Measurements from ENCODE around the gene FAM20C.
A peak's percentile ranks its signal among the peaks of the same experiment; 100 is the strongest.
"Not testable (repeated sequence)": the region's sequence is repeated elsewhere in the genome, so short reads cannot be mapped to it uniquely, and the experiment has no call there.

Gene FAM20C

DNA sequence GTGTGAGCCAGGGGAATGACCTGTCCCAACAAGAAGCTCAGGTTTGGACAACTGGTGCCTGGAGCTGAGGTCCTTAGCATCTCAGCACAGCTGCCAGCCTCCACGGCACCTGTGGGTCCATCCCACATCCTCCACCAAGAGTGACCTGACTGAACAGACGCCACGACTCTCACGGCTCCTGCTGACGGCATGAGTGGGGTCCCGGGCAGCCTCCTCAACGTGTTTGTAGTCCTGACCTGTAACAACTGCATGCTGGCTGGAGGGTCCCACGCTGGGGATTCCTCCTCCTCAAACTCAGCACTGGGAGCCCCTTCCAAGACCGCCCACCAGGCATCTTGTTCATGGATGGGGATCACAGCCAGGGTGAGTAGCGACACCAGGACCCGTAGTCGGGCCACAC, 36.2 kb downstream of the FAM20C start:
- DNase-seq (ENCODE audit: low spot score), result no peak

DNA sequence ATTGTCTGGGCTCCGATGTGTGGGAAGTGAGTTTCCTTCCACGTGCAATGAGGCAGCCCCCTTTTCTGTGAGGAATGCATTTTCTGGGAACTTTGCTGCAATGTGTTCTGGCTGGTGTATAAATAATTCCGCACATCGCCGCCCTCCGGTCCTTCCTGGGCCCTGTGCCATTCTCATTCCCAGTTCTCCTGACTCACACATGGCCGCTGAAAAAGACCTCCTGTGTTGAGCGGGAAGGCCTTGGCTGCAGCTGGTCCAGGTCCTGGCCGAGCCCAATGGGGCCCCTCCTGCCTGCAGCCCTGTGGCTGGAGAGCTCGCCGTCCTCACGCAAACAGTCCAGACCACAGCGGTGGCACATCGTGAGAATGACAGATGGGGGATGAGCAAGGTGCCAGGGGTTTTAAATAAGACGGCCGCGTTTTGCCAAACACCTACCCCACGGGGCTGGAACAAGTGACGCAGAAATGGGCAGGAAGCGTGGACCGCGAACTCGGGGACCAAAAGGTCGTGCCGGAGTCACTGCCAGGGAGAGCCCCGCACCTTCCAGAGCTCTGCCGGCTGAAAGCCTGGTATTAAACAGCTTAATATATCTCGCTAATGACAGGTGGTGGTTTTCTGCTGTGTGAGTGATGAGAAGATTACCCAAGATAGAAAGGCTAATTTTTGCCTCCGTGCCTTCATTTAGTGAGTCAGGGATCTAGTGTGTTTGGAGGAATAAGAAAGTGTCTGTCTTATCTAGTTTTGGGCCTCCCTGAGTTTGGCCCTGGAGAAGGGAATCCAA, 37.0 kb downstream of the FAM20C start:
- DNase-seq (ENCODE audit: low spot score), result no peak

DNA sequence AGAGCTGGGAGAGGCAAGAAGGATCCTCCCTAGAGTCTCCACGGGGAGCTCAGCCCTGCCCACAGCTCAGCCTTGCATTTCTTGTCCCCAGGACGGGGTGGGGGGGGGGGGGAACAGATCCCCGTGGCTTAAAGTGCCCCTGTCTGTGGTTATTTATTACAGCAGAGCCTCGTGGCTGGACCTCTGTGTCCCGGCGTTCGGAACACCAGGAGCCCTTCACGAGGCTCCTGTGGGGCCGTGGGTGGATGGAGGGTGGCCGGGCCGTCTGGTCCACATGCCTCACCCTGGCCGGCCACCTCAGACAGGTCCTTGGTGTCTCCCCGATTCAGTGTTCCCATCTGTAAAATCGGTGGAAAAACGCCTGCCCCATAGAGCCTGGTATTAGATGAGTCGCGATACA, 37.9 kb downstream of the FAM20C start:
- DNase-seq (ENCODE audit: low spot score), result no peak

DNA sequence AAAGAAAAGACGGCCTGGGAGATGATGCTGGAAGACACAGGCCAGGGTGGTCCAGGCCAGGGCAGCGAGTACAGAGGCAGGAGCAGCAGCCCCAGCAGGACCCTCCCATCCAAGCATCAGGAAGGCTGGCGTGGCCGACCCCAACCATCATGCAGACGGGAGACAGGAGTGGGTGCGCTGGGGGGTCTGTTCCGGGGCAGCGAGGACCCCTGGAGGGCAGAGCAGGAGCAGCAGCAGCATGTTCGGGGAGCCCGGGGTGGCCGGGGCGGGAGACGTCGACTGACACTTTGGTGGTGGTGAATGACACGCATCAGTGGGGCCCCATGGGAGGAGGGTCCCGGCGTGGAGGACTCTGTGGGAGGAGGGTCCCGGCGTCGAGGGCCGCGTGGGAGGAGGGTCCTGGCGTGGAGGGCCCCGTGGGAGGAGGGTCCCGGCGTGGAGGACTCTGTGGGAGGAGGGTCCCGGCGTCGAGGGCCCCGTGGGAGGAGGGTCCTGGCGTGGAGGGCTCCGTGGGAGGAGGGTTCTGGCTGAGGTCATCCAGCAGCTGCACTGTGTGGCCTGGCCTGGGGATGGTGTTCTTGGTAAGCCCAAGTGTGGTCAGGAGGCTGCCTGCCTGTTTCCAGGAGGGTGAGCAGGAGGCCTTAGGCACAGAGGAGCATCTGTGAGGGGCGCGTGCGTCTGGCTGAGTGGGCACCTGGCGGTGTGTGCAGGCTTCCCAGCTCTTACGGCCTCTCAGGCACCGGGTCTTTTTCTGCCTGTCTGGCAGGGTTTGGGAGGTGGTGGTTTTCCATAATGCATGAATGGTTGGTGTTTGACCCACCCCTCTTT, 38.9 kb downstream of the FAM20C start:
- no peak for DNase-seq (ENCODE audit: low spot score)

DNA sequence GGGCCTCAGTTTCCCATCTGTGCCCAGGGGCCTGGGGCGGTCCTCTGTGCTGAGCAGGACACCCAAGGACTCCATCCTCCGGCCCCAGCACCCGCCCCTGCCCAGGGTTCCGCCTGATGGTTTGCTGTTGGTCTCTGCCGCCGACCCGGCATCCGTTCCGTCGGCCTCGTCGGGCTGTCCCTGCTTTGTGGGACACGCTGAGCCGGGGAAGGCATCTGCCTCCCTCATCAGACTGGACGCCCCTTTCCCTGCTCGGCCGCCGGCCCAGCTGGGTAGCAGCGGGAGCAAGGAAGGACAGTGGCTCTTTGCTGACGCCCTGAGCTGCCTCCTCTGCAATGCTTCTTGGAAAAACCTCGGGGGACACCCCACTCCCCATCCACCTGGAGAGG, 39.5 kb downstream of the FAM20C start:
- DNase-seq (ENCODE audit: low spot score), result no peak

DNA sequence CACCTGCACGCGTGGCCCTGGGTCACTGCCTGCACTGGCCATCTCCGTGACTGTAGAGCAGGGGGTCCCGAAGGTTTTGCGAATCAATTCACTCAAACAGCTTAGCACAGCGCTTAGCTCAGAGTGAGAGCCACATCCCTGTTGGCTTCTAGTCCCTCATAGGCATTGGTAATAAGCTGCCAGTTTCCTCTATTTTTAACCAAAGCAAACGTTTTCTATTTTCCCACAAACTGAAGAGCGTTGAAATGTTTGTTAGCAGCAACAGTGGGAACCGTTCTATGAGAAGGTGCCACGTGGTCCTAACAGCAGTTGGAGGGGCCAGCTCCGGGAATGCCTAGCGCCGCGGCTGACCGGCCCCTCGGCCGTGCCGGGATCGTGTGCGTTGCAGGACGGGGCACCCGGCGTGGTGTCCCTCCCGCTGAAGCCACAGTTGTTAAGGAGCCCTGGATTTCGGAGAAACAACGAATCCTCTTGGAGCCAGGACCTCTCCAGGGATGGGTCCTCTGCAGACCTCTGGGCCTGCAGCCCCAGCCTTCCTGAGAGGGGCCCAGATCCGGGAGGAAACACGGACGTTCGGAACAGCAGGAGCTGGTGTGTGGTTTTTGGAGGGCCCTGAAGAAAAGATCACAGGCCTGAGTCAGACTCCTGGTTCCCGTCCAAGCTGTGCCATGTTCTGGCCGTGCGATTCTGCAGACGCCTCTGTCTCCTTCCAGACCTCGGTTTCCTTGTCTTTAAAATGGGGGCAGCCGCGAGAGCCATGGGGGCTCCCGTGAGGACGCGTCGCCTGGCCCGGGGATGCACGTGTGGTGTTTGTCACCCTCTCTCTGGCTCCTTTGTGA, 40.3 kb downstream of the FAM20C start:
- no peak for DNase-seq (ENCODE audit: low spot score)

DNA sequence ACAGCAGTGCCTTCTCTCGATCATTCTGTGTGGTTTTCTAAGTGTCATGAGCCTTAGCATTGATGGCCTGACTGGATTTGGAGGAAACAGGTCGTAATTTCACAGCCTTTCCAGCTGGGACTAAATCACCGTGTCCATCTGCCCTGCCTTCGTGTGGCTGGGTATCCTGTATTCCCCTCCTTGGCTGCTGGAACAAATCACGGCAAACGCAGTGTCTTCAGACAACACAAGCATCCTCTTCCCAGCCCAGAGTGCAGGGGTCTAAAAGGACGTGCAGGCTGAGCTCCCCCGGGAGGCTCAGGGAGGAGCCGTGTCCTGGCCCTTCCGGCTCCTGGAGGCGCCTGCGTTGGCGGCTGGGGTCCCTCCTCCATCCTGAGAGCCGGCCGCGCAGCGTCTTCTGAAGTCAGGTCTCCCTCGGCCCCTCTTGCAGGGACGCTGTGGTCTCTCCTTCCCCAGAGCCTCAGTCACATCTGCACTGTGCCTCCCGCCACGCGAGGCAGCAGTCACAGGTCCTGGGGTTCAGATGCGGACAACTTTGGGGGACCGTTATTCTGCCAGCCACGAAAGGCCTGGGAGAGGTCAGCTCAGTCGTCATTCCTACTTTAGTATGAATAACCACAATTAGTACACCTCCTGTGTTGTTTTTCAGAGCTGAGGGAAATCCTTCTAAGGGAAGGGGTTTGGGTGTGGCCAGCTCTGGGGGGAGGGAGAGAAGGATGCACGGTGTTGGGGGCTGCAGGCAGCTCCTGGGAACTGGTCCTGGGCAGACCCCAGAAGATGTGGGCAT, 41.1 kb downstream of the FAM20C start:
- no peak for DNase-seq (ENCODE audit: low spot score)

DNA sequence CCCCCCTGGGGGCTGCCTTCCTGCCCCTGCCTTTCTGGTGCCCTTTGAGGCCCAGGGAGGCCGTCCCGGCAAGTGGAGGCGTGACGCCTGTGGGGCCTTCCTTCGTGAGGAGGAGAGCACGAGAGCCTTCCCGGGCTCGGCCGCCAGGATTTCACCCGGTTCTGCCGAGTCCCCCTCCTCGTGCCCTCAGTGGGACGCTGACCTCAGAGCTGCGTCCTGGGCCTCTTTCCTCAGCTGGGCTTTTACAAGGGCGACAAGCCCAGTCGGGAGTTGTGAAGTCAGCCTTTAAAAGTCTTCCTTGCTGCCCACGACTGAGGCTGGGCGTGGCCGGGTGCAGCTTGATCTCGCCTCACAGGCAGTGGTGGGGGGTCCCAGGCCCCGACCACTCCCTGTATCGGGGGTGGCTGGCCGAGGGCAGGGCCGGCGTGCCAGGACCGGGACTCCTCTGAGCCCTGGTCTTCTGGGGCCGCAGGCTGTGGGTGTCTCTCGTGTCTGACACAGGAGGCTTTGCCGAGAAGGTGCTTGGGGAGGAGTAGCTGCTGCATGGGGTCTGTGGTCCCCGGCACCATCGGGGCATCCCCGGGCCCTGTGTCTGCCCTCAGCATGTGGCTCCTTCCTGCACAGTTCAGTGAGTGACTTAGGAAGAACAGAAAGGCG, 41.8 kb downstream of the FAM20C start:
- no peak for DNase-seq (ENCODE audit: low spot score)

DNA sequence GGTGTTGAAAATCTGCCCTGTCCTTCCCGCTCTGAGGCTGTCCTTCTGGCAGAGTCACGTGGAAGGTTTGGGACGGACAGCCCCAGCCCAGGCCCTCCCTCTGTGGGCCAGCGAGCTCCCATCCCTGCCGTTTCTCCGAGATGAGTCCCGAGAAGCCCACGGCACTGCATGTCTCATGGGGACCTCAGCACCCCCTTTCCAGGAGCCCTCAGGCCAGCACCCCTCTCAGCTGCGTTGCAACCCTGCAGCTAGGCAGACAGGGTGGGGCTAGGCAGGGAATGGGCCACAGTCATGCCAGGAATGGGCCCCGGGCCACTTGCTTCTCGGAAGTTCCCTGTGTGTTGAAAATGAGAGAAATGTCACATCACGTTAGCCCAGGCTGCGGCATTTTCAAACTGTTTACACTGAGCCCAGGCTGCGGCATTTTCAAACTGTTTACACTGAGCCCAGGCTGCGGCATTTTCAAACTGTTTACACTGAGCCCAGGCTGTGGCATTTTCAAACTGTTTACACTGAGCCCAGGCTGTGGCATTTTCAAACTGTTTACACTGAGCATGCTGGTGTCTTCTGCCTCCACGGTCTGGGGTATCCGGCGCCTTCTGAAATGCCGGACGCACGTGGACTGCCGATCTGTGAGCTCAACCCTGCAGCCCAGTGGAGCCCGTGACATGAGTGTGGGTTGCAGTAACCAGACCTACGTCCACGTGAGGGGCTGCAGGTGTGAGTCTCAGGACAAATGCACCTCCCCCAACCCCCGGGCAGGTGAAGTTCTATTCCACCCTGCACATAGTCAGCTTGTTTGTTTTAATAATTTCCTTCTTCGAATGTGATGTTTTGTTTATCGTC, 42.6 kb downstream of the FAM20C start:
- peak; percentile 70 for DNase-seq (ENCODE audit: low spot score)

DNA sequence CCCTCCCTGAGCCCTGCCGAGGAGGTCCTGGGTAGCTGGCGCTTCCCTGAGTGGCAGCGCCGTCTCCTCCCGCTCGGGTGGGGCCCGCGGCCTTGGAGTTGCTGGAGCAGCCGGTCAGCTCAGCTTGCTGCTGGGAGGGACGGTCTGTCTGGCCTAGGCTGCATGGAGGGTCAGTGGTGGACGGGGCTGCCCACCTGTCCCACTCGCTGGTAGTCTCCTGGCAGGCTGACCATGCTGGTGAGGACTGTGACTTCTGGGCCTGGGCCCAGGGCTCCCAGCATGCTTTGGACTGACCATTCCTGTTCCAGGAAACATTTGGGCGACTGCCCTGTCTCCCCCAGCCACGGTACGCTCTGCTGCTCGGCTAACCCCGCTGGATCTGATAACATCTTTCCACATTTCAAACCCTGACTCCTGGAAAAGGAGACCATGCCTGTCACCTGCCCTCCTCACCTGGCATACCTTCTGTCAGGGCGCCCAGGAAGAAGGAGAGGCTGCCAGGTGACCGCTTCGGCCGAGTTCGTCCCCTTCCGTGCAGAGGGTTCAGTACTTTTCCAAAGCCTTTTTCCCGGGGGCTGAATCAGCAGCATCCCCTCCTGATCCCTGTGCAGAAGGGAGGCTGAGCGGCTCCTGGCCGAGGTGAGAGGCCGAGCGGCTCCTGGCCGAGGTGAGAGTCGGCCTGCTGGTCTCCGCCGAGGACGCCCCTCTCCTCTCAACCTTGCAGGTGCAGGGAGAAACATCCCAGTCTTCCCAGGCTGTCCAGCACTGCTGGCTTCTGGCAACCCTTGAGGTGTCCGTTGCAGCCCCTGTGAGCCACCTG, 43.4 kb downstream of the FAM20C start:
- no peak for DNase-seq (ENCODE audit: low spot score)

DNA sequence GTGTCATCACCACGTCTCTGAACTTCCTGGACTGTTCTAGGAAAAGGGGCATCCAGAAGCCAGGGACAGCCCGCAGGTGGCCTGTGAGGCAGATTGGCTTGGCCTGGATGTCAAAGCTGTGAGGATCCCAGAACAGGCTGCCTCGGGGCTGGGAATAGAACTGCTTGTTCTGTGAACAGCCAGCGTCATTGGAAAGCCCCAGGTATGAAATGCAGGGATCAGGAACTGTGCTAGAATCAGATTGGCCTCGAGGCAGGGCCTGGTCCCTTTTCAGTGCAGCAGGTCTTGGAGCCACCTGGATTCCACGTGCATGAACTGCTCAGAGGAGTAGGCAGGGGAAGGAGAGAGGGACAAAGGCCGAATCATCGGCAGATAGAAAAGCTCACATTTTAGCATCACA, 44.6 kb downstream of the FAM20C start:
- DNase-seq (ENCODE audit: low spot score), result no peak

DNA sequence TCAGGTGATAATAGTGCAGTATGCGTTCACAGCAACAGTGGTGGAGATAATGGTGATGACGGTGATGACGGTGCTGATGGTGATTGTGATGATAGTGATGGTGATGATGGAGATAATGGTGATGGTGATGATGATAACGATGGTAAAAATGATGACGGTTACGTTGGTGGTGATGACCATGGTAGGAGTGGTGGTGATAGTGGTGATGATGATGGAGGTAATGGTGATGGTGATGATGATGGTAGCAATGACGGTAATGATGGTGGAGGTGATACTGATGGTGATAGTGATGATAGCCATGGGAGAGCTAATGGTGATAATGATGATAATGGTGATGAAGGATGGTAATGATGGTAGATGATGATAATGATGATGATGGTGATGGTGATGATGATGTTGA, 45.0 kb downstream of the FAM20C start:
- DNase-seq (ENCODE audit: low spot score), result no peak

DNA sequence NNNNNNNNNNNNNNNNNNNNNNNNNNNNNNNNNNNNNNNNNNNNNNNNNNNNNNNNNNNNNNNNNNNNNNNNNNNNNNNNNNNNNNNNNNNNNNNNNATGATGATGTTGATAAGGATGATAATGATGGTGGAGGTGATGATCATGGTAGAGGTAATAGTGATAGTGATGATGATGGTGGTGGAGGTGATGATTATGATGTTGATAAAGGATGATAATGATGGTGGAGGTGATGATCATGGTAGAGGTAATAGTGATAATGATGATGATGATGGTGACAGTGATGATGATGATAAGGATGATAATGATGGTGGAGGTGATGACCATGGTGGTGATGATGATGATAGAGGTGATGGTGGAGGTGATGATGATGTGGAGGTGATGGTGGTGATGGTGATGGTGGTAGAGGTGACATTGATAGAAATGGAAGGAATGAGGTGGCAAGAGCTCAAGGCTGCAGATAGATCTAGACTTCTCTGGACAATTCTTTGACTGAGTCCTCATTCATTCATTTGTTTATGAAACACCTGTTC, 47.8 kb downstream of the FAM20C start:
- no peak for DNase-seq (ENCODE audit: low spot score)

DNA sequence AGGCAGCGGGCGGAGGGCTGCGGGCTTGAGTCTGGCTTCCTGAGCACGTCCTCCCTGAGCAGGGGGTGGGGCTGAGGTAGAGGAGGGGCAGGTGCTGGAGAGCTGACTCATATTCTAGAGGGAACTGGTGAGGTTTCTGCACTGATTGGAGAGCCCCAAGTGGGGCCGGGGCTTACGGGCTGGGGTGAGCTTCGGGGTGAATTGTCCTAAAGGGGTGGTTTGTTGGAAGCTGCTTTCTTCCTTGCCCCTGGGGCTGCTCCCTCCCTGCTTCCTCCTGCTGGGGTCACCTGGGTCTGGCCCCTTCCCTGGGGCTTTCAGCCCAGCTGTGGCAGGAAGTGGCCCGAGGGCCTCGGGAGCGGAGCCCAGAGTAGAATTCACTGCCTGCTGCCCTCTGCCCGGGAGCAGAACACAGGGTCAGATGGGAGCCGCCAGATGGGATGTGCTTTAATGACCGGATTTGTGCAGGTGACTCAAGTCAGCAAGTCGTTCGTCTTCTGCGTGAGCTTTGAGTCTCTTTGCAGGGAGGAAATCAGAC, 48.6 kb downstream of the FAM20C start:
- DNase-seq (ENCODE audit: low spot score), result no peak

DNA sequence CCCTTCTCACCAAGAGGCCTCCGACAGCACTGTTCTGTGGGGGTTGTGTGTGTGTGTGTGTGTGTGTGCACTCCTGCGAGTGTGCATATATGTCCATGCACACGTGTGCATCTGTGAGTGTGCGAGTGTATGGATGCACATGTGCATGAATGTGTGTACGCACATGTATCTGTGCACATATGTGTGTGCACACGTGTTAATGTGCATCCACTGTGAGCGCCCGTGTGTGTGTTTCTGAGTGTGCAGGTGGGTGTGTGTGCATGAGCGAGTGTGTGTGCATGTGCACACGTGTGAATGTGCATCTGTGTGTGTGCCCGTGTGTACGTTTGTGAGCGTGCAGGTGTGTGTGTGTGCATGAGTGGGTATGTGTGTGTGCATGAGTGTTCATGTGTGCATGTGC, 49.1 kb downstream of the FAM20C start:
- DNase-seq (ENCODE audit: low spot score), result no peak

DNA sequence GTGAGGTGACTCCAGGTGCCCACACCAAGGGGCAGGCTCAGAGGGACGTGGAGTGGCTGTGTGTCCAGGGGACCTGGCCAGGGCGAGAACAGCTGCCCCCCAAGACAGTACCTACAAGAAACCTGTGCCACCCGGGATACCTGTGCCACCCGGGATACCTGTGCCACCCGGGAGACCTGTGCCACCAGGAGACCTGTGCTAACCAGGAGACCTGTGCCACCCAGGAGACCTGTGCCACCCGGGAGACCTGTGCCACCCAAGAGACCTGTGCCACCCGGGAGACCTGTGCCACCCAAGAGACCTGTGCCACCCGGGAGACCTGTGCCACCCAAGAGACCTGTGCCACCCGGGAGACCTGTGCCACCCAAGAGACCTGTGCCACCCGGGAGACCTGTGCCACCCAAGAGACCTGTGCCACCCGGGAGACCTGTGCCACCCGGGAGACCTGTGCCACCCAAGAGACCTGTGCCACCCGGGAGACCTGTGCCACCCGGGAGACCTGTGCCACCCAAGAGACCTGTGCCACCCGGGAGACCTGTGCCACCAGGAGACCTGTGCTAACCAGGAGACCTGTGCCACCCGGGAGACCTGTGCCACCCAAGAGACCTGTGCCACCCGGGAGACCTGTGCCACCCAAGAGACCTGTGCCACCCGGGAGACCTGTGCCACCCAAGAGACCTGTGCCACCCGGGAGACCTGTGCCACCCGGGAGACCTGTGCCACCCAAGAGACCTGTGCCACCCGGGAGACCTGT, 50.6 kb downstream of the FAM20C start:
- not testable (repeated sequence) for DNase-seq (ENCODE audit: low spot score)

DNA sequence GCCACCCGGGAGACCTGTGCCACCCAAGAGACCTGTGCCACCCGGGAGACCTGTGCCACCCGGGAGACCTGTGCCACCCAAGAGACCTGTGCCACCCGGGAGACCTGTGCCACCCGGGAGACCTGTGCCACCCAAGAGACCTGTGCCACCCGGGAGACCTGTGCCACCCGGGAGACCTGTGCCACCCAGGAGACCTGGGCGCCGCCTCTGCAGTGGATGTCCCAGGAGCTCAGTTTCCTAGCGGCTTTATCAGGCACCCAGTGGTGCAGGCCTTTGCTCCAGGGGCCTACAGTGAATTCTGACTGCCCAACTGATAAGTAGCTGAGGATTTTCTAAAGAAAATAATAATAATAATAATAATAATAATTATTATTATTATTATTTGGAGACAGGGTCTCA, 51.2 kb downstream of the FAM20C start:
- not testable (repeated sequence) for DNase-seq (ENCODE audit: low spot score)

DNA sequence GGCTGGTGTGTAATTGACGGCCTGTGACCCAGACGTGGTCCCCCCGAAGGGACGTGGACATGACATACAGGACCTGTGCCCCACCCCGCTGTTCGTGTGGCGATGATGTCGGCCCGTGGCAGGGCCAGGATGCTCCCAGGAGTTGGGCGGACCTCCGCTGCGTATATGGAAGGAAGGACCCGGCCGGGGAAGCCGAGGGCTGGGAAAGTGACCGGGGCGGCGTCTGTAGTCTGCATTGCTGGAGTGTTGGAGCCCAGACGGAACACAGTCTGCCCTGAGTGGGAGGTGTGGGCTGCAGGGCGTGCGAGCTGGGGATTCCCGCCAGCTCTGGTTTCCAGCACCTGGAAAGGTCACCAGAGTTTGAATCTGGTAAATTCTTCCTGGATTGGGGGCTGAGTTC, 52.6 kb downstream of the FAM20C start:
- DNase-seq (ENCODE audit: low spot score), result no peak

All from HuH-7.5 (cell line).